ENCODE results near the gene MUCL3. TPM values are rescaled to one million over a fixed set of nuclear protein-coding genes. Genes with fewer than 3 reads are reported as not detected.

The MUCL3 gene
- total RNA-seq, 1 donor from 2014 or later = under 0.01 TPM

- DNase-seq (ENCODE audit: low read depth) = no peak
- no peak for TF ChIP-seq CTCF (conservative IDR thresholded peaks at IDR 0.05; ENCODE audit: low read depth, low read length)
- H3K4me3 ChIP-seq (ENCODE audit: low read depth, low read length) = no peak overlapping the region
Observed at GRCh38 chr6:30939473-30939872, 1.3 kb upstream of the MUCL3 start.

DNA sequence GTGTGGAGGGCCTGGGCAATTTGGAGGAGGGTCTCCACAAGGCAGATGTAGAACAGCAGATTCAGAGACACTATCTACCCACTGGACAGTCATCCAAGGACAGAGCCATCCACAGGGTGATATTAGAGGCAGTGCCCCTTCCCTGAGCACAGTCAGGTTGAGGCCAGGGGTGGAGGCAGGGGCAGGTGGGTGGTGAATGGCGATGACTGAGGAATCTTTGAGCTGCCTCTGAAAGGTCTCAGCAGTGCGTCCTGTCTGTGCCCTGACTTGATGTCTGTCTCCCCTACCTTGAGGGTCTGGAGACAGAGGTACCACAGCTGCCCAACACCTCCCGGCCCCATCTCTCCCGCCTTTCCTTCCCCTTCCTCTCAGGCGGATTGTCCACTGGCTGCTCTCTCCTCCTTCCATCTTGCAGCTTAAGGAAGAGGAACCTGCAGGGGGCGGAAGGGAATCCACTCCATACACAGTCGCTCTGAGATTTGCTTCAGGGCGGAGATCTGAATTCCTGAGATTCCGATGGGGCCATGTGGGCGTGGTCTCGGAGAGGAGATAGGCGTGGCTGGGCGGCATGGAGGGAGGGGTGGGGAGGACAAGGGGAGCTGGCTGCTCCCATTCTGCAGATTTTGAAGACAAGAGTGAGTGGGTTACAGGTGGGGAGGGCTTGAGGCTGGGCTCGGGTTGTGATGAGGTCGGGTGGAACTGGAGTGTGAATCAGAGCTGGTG, 1.7 kb downstream of the MUCL3 start:
- TF ChIP-seq CTCF (conservative IDR thresholded peaks at IDR 0.05; ENCODE audit: low read depth, low read length) = peak; percentile 76
- DNase-seq (ENCODE audit: low read depth) = peak; percentile 48
- H3K4me3 ChIP-seq (ENCODE audit: low read depth, low read length) = peak overlapping the region; percentile 28

- no peak overlapping the region for H3K4me3 ChIP-seq (ENCODE audit: low read depth, low read length)
- no peak for TF ChIP-seq CTCF (conservative IDR thresholded peaks at IDR 0.05; ENCODE audit: low read depth, low read length)
- no peak for DNase-seq (ENCODE audit: low read depth)
Observed at GRCh38 chr6:30944051-30944450, 3.3 kb downstream of the MUCL3 start.

DNA sequence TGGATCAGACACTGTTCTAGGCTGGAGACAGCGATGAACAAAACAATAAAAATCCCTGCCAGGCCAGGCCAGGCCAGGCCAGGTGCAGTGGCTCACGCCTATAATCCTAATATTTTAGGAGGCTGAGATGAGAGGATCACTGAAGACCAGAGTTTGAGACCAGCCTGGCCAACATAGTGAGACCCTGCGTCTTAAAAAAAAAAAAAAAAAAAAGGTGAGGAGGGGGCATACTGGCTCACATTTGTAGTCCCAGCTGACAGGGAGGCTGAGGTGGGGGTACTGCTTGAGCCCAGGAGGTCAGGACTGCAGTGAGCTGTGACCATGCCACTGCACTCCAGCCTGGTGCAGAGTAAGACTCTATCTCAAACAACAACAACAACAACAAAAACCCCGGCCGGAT, 4.5 kb downstream of the MUCL3 start:
- no peak for DNase-seq (ENCODE audit: low read depth)
- no peak for TF ChIP-seq CTCF (conservative IDR thresholded peaks at IDR 0.05; ENCODE audit: low read depth, low read length)
- no peak overlapping the region for H3K4me3 ChIP-seq (ENCODE audit: low read depth, low read length)

DNA sequence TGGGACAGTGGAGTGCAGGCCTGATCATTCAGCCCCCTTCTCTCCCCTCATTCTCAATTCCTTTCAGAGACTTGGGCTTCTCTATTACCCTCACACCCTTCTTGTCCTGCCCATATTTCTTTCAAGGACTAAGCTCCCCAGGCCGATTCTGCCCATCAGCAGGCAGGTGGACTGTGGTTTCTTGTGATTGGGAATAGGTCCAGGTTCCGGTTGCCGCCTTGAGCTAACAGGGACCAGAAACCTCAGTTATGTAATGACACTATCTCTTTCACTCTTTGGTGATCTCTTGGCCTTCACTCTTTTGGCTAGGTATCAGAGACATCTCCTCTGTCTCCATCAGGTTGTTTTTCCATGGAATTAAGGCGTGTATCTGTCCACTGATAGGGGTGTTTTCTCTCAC, 6.5 kb downstream of the MUCL3 start:
- TF ChIP-seq CTCF (conservative IDR thresholded peaks at IDR 0.05; ENCODE audit: low read depth, low read length) = no peak
- no peak overlapping the region for H3K4me3 ChIP-seq (ENCODE audit: low read depth, low read length)
- DNase-seq (ENCODE audit: low read depth) = no peak

DNA sequence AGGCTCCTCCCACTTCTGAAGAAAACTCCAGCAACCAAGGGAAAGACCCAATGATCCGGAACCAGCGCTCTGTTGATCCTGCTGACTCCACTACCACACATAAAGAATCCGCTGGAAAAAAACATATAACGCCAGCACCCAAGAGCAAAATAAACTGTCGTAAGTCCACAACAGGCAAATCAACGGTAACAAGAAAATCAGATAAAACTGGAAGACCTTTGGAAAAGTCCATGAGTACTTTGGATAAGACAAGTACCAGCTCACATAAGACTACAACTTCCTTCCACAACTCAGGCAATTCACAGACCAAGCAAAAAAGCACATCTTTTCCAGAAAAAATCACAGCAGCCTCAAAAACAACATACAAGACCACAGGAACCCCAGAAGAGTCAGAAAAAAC, 8.0 kb downstream of the MUCL3 start:
- DNase-seq (ENCODE audit: low read depth) = no peak
- no peak for TF ChIP-seq CTCF (conservative IDR thresholded peaks at IDR 0.05; ENCODE audit: low read depth, low read length)
- H3K4me3 ChIP-seq (ENCODE audit: low read depth, low read length) = no peak overlapping the region

DNA sequence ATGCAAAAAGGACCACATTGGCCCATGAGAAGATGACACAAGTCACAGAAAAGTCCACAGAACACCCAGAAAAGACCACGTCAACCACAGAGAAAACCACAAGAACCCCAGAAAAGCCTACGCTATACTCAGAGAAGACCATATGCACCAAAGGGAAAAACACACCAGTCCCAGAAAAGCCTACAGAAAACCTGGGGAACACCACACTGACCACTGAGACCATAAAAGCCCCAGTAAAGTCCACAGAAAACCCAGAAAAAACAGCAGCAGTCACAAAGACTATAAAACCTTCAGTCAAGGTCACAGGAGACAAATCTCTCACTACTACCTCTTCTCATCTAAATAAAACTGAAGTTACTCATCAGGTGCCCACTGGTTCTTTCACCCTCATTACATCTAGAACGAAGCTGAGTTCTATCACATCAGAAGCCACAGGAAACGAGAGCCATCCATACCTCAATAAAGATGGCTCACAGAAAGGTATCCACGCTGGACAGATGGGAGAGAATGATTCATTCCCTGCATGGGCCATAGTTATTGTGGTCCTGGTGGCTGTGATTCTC, 11.2 kb downstream of the MUCL3 start:
- H3K4me3 ChIP-seq (ENCODE audit: low read depth, low read length) = no peak overlapping the region
- no peak for TF ChIP-seq CTCF (conservative IDR thresholded peaks at IDR 0.05; ENCODE audit: low read depth, low read length)
- DNase-seq (ENCODE audit: low read depth) = no peak

Measured in epithelial cell of proximal tubule (primary cell).